ENCODE data around the gene PRAF2.

DNA sequence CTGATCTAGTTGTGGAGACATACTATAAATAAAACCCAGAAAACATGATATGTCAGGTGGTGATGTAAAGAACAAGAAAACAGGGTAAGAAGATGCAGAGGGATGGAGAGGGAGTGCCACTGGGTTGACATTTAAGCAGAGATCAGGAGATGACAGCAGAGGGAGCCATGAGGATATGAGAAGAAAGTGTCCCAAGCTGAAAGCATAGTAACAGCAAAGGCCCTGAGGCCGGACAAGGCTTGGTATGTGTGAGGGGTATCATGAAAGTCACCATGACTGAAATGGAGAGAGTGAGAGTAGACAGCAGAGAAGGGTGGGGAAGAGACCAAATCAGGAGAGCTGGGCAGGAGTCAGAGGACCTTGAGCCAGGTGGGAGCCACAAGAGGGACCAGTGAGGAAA lies 46.3 kb upstream of the PRAF2 start:
- no peak for TF ChIP-seq CTCF (IDR thresholded peaks at IDR 0.05)
- TF ChIP-seq POLR2AphosphoS5 (IDR thresholded peaks at IDR 0.05), result no peak
